Effector memory CD8-positive, alpha-beta T cell (primary cell): ENCODE measurements around the gene FAM89A.
"Not testable (repeated sequence)": the region's sequence is repeated elsewhere in the genome, so short reads cannot be mapped to it uniquely, and the experiment has no call there.

Experiments
- ATAC-seq: fragments of 150-1000 bp; cut with Tn5 transposase; replicated peaks from 2 replicates; pipeline ENCODE4 v1.10.0; 2021; ENCODE audit warnings: mild to moderate bottlenecking, moderate library complexity
- DNase-seq, 3 experiments: peaks; one replicate each; pipeline ENCODE4 v3.0.0; 2021
- H3K27ac Mint-ChIP-seq, 2 donors: one replicate each; pipeline ENCODE4 v1.8.0; 2022; ENCODE audit warnings: mild to moderate bottlenecking in 2 of 2, mixed read lengths in 2 of 2, moderate library complexity in 2 of 2
- H3K27me3 Mint-ChIP-seq, 2 donors: one replicate each; pipeline ENCODE4 v1.8.0; 2022; ENCODE audit warnings: mixed read lengths in 2 of 2
- H3K36me3 Mint-ChIP-seq: one replicate; pipeline ENCODE4 v1.8.0; 2022; ENCODE audit warnings: mild to moderate bottlenecking, moderate library complexity, mixed read lengths; ENCODE audit not compliant: insufficient read depth
- H3K4me1 Mint-ChIP-seq, 2 donors: one replicate each; pipeline ENCODE4 v1.8.0; 2022; ENCODE audit warnings: low read depth in 2 of 2, mixed read lengths in 2 of 2
- H3K4me3 Mint-ChIP-seq, 2 donors: one replicate each; pipeline ENCODE4 v1.8.0; 2022; ENCODE audit warnings: mild to moderate bottlenecking in 2 of 2, mixed read lengths in 2 of 2, moderate library complexity in 2 of 2
- H3K9me3 Mint-ChIP-seq, 2 donors: one replicate each; pipeline ENCODE4 v1.8.0; 2022; ENCODE audit warnings: mixed read lengths in 2 of 2

Gene FAM89A

GRCh38 chr1:231049121-231049979 lies 9.3 kb upstream of the FAM89A start:
- H3K27ac Mint-ChIP-seq = no peak overlapping the region
- no peaks in the 10 kb centered on the region for H3K36me3 Mint-ChIP-seq
- no peaks in the 10 kb centered on the region for H3K9me3 Mint-ChIP-seq
- H3K4me1 Mint-ChIP-seq = peaks cover 4 to 5% of the 10 kb centered on the region in 2 donors
- H3K4me3 Mint-ChIP-seq = no peak overlapping the region
- DNase-seq (no peak), ATAC-seq (no peak)
- peaks cover 19 to 22% of the 10 kb centered on the region in 2 donors for H3K27me3 Mint-ChIP-seq

GRCh38 chr1:231048419-231048818 lies 8.4 kb upstream of the FAM89A start:
- H3K4me1 Mint-ChIP-seq, H3K9me3 Mint-ChIP-seq, H3K27ac Mint-ChIP-seq, ATAC-seq, DNase-seq, H3K36me3 Mint-ChIP-seq, H3K4me3 Mint-ChIP-seq: not testable (repeated sequence)
- peaks cover 19 to 21% of the 10 kb centered on the region in 2 donors for H3K27me3 Mint-ChIP-seq

- not testable (repeated sequence) for H3K4me3 Mint-ChIP-seq, DNase-seq, H3K9me3 Mint-ChIP-seq, H3K27ac Mint-ChIP-seq, H3K36me3 Mint-ChIP-seq, H3K4me1 Mint-ChIP-seq, ATAC-seq
- peaks cover 13 to 19% of the 10 kb centered on the region in 2 donors for H3K27me3 Mint-ChIP-seq
These were observed 7.5 kb upstream of the FAM89A start for GRCh38 chr1:231047529-231047928.

GRCh38 chr1:231046730-231047395 lies 6.8 kb upstream of the FAM89A start:
- no peak overlapping the region for H3K4me3 Mint-ChIP-seq
- no peaks in the 10 kb centered on the region for H3K4me1 Mint-ChIP-seq
- DNase-seq (no peak), ATAC-seq (no peak)
- H3K27ac Mint-ChIP-seq = no peak overlapping the region
- peaks cover 13 to 19% of the 10 kb centered on the region in 2 donors for H3K27me3 Mint-ChIP-seq
- H3K9me3 Mint-ChIP-seq = no peaks in the 10 kb centered on the region
- H3K36me3 Mint-ChIP-seq = no peaks in the 10 kb centered on the region

GRCh38 chr1:231045921-231046729 lies 6.1 kb upstream of the FAM89A start:
- H3K27me3 Mint-ChIP-seq = peaks cover 13 to 19% of the 10 kb centered on the region in 2 donors
- H3K9me3 Mint-ChIP-seq, H3K4me1 Mint-ChIP-seq, ATAC-seq, H3K27ac Mint-ChIP-seq, H3K4me3 Mint-ChIP-seq, DNase-seq, H3K36me3 Mint-ChIP-seq: not testable (repeated sequence)

- H3K4me1 Mint-ChIP-seq = peaks cover 4 to 6% of the 10 kb centered on the region in 2 donors
- no peaks in the 10 kb centered on the region for H3K9me3 Mint-ChIP-seq
- DNase-seq = no peak
- ATAC-seq = no peak
- no peaks in the 10 kb centered on the region for H3K36me3 Mint-ChIP-seq
- peaks cover 13 to 19% of the 10 kb centered on the region in 2 donors for H3K27me3 Mint-ChIP-seq
- no peak overlapping the region for H3K27ac Mint-ChIP-seq
- H3K4me3 Mint-ChIP-seq = no peak overlapping the region
These were observed 5.2 kb upstream of the FAM89A start for GRCh38 chr1:231045286-231045685.

- Mint-ChIP-seq H3K4me1 (peaks cover 4 to 6% of the 10 kb centered on the region in 2 donors), H3K27me3 (peaks cover 13 to 19% of the 10 kb centered on the region in 2 donors), H3K27ac (no peak overlapping the region), H3K9me3 (no peaks in the 10 kb centered on the region), H3K36me3 (no peaks in the 10 kb centered on the region), H3K4me3 (no peak overlapping the region)
- ATAC-seq (no peak), DNase-seq (no peak)
These were observed 4.5 kb upstream of the FAM89A start for GRCh38 chr1:231044588-231044987.

GRCh38 chr1:231041719-231042261 lies 1.7 kb upstream of the FAM89A start:
- Mint-ChIP-seq H3K4me1 (peaks cover 11 to 12% of the 10 kb centered on the region in 2 donors), H3K27ac (peak overlapping the region; percentile 17 to 30), H3K27me3 (peaks cover 13 to 17% of the 10 kb centered on the region in 2 donors), H3K36me3 (no peaks in the 10 kb centered on the region), H3K4me3 (peak overlapping the region; percentile 77 to 78), H3K9me3 (no peaks in the 10 kb centered on the region)
- ATAC-seq (no peak), DNase-seq (no peak)

- Mint-ChIP-seq H3K36me3 (no peaks in the 10 kb centered on the region), H3K9me3 (no peaks in the 10 kb centered on the region), H3K4me1 (peaks cover 17 to 20% of the 10 kb centered on the region in 2 donors), H3K4me3 (peak overlapping the region; percentile 77 to 78), H3K27ac (peak overlapping the region; percentile 17 to 74), H3K27me3 (peaks cover 9 to 10% of the 10 kb centered on the region in 2 donors)
- DNase-seq (no peak), ATAC-seq (no peak)
These were observed 1.0 kb upstream of the FAM89A start for GRCh38 chr1:231040800-231041718.

- DNase-seq = peak; percentile 4 to 19 (median 17)
These were observed 664 bp downstream of the FAM89A start for GRCh38 chr1:231039161-231040018.

GRCh38 chr1:231037585-231038517 lies 2.2 kb downstream of the FAM89A start:
- H3K9me3 Mint-ChIP-seq = no peaks in the 10 kb centered on the region
- peaks cover 0 to 7% of the 10 kb centered on the region in 2 donors for H3K27me3 Mint-ChIP-seq
- peak overlapping the region in 1 of 2 donors; percentile 5 for H3K4me3 Mint-ChIP-seq
- peaks cover 17 to 24% of the 10 kb centered on the region in 2 donors for H3K4me1 Mint-ChIP-seq
- H3K36me3 Mint-ChIP-seq = no peaks in the 10 kb centered on the region
- no peak overlapping the region for H3K27ac Mint-ChIP-seq
- ATAC-seq (no peak), DNase-seq (no peak)

More at GRCh38 chr1:231039161-231040018, 664 bp downstream of the FAM89A start:
- peak overlapping the region; percentile 73 for H3K4me3 Mint-ChIP-seq
- H3K27me3 Mint-ChIP-seq = peaks cover 0 to 7% of the 10 kb centered on the region in 2 donors
- H3K9me3 Mint-ChIP-seq = no peaks in the 10 kb centered on the region
- peaks cover 17 to 24% of the 10 kb centered on the region in 2 donors for H3K4me1 Mint-ChIP-seq
- H3K36me3 Mint-ChIP-seq = no peaks in the 10 kb centered on the region
- no peak overlapping the region for H3K27ac Mint-ChIP-seq
- ATAC-seq = peak; percentile 26
